Spleen (tissue), 11 donors: ENCODE measurements around the gene GRIA4. TPM values are rescaled to one million over a fixed set of nuclear protein-coding genes. Genes with fewer than 3 reads are reported as not detected.
"Not testable (repeated sequence)": the region's sequence is repeated elsewhere in the genome, so short reads cannot be mapped to it uniquely, and the experiment has no call there.

ENCODE experiments used
- DNase-seq: peaks from one replicate; pipeline ENCODE4 v3.0.0-alpha.2; 2020
- H3K27ac ChIP-seq, 8 donors: fragments of 200-600 bp; sonication (generic) in 7 of 8; 1 replicate in 4 of 8; 2 replicates in 4 of 8; pipeline versions ENCODE4 v1.5.0 to v1.8.0; 2016 to 2021; ENCODE audit warnings: inconsistent platforms in 4 of 8, mild to moderate bottlenecking in 4 of 8, moderate library complexity in 1 of 8
- H3K27me3 ChIP-seq, 7 donors: fragments of 200-600 bp; sonication (generic) in 6 of 7; replicated peaks in 1 of 7; 1 replicate in 4 of 7; 2 replicates in 3 of 7; pipeline versions ENCODE4 v1.5.0 to v1.8.0; 2016 to 2021; ENCODE audit warnings: inconsistent platforms in 3 of 7, mild to moderate bottlenecking in 1 of 7
- H3K36me3 ChIP-seq, 6 donors: fragments of 200-600 bp; sonication (generic) in 5 of 6; 1 replicate in 4 of 6; 2 replicates in 2 of 6; pipeline versions ENCODE4 v1.5.0 to v1.8.0; 2016 to 2021; ENCODE audit warnings: inconsistent platforms in 2 of 6
- H3K4me1 ChIP-seq, 6 donors: fragments of 200-600 bp; sonication (generic) in 5 of 6; 1 replicate in 3 of 6; 2 replicates in 3 of 6; pipeline versions ENCODE4 v1.5.0 to v1.8.0; 2016 to 2021; ENCODE audit warnings: inconsistent platforms in 3 of 6
- H3K4me3 ChIP-seq, 8 donors: fragments of 200-600 bp; sonication (generic) in 7 of 8; 1 replicate in 4 of 8; 2 replicates in 4 of 8; pipeline versions ENCODE4 v1.5.0 to v1.8.0; 2016 to 2021; ENCODE audit warnings: inconsistent platforms in 4 of 8, mild to moderate bottlenecking in 4 of 8, moderate library complexity in 2 of 8
- H3K9me3 ChIP-seq, 8 donors: fragments of 200-600 bp; sonication (generic) in 7 of 8; 1 replicate in 4 of 8; 2 replicates in 4 of 8; pipeline versions ENCODE4 v1.5.0 to v1.8.0; 2016 to 2021; ENCODE audit warnings: inconsistent platforms in 4 of 8
- CTCF ChIP-seq, 11 experiments: fragments of 200-600 bp in 7 of 11; fragments of 450-650 bp in 4 of 11; sonication (generic) in 4 of 11; IDR thresholded peaks in 8 of 11; conservative IDR thresholded peaks in 3 of 11; 1 replicate in 7 of 11; 2 replicates in 4 of 11; pipeline versions ENCODE4 v1.4.0 to v1.8.0; 2016 to 2021; ENCODE audit warnings: antibody characterized with exemption in 11 of 11, inconsistent platforms in 4 of 11, mild to moderate bottlenecking in 1 of 11
- POLR2A ChIP-seq, 3 donors: fragments of 450-650 bp; IDR thresholded peaks; one replicate each; pipeline ENCODE4 v1.5.1; 2017; ENCODE audit warnings: antibody characterized with exemption in 3 of 3, mild to moderate bottlenecking in 1 of 3
- POLR2AphosphoS5 ChIP-seq, 3 donors: sonication (generic); formaldehyde crosslinking; IDR thresholded peaks; one replicate each; pipeline ENCODE4 v1.5.1; 2017; ENCODE audit warnings: antibody characterized with exemption in 3 of 3
- WGBS, 5 donors: extraction: QIAGEN DNeasy Blood & Tissue Kit in 3 of 5; methylation state at CpG; one replicate each; pipeline versions ENCODE4 v1.1.5 to v1.1.7; 2013 to 2018; 5-methylcytosine and 5-hydroxymethylcytosine counted together
- intact Hi-C: fragments of 100-400 bp; cut with DNase I; formaldehyde crosslinking; loops from one replicate; pipeline ENCODE4 v1.15.0; 2023; ENCODE audit warnings: low total_unique reads
- polyA plus RNA-seq, 3 donors: library from polyadenylated mRNA; stranded (reverse); fragments of 200-250 nt; gene quantifications; one replicate each; pipeline ENCODE4 v1.2.1, GENCODE V29; 2013
- total RNA-seq, 7 donors: library from RNA; depleted of rRNA in 3 of 7; stranded (reverse); fragments of >200 nt in 3 of 7; fragmentation: NEBNext Ultra II Directional in 4 of 7; extraction: Animal tissue kit (Norgen Biotek cat#: 25700) in 4 of 7; gene quantifications; one replicate each; pipeline versions ENCODE4 v1.1.0 to v1.2.1, GENCODE V29; 2016 to 2021
- donor health status: healthy with polysubstance abuse.
- donor health status: DM: no; HTN: no; CAD: no; lungs with moderate emphysema.
- donor health status: DM: no; HTN: no; CAD: no.
- donor health status: Bipolar disorder and iron deficiency.
- donor health status: healthy.
- donor health status: DM: no; HTN: no; CAD: no.
- donor health status: DM: yes; HTN: yes; CAD: no.

Gene GRIA4
- total and polyA plus RNA-seq, 10 donors = not detected

DNA sequence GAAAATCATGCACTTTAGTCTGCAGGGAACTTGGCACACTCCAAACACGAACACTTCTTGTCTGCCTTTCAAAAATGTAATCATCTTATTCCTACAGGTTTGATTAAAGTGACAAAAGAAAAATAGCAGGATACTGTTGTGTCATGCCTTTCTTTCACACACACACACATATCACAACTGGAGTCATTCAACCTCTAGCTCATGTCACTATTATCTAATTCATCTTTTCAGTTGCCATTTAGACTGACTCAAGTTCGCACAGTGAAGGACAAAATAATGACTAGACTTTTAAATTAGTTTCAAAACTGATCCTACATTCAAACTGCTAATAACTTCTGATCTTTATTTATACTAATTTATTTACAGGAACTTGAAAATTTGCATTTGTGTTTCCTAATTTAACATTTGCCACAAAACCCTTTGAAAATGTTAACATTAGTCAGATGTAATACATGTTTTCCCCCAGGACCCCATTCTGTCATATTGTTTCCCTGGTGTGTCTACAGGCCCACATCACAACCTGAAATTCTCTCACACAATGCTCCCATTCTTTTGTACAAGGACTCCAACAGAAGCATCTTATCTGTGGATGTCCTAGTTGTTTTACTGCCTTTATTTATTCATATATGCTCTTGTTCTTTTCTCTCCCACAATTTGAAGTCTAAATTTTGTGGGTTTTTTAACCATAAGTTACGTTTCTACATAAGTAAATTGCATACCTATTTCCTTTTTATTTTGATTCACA lies 171.1 kb downstream of the GRIA4 start:
- H3K27ac ChIP-seq = no peak overlapping the region
- no peak for DNase-seq
- H3K4me3 ChIP-seq = no peak overlapping the region
- H3K4me1 ChIP-seq = no peaks in the 10 kb centered on the region
- intact Hi-C loops = no loop called here
- H3K27me3 ChIP-seq = no peaks in the 10 kb centered on the region
- WGBS, 5 donors = 56 to 76% (median 64%) methylated on average over 3 of the region's 3 CpGs
- TF ChIP-seq POLR2AphosphoS5 (IDR thresholded peaks at IDR 0.05) (no peak), CTCF (IDR thresholded peaks at IDR 0.05 in 8 of 11, conservative IDR thresholded peaks at IDR 0.05 in 3 of 11) (no peak), POLR2A (IDR thresholded peaks at IDR 0.05) (no peak)
- no peaks in the 10 kb centered on the region for H3K36me3 ChIP-seq
- H3K9me3 ChIP-seq = no peaks in the 10 kb centered on the region

GRCh38 chr11:105781807-105782206 lies 171.9 kb downstream of the GRIA4 start:
- intact Hi-C loops = no loop called here
- DNase-seq = no peak
- WGBS, 5 donors = 62 to 94% (median 83%) methylated on average over 1 of the region's 1 CpG
- no peak overlapping the region for H3K4me3 ChIP-seq
- no peaks in the 10 kb centered on the region for H3K36me3 ChIP-seq
- H3K27ac ChIP-seq = no peak overlapping the region
- H3K4me1 ChIP-seq = no peaks in the 10 kb centered on the region
- TF ChIP-seq CTCF (IDR thresholded peaks at IDR 0.05 in 8 of 11, conservative IDR thresholded peaks at IDR 0.05 in 3 of 11) (no peak), POLR2A (IDR thresholded peaks at IDR 0.05) (no peak), POLR2AphosphoS5 (IDR thresholded peaks at IDR 0.05) (no peak)
- H3K27me3 ChIP-seq = no peaks in the 10 kb centered on the region
- H3K9me3 ChIP-seq = no peaks in the 10 kb centered on the region

- intact Hi-C loops = no loop called here
- TF ChIP-seq CTCF (IDR thresholded peaks at IDR 0.05 in 8 of 11, conservative IDR thresholded peaks at IDR 0.05 in 3 of 11) (no peak), POLR2A (IDR thresholded peaks at IDR 0.05) (no peak), POLR2AphosphoS5 (IDR thresholded peaks at IDR 0.05) (no peak)
- H3K27me3 ChIP-seq = no peaks in the 10 kb centered on the region
- H3K4me1 ChIP-seq = no peaks in the 10 kb centered on the region
- H3K9me3 ChIP-seq = no peaks in the 10 kb centered on the region
- H3K4me3 ChIP-seq = no peak overlapping the region
- H3K27ac ChIP-seq = no peak overlapping the region
- DNase-seq = no peak
- 72 to 82% (median 79%) methylated on average over 2 of the region's 2 CpGs for WGBS, 5 donors
- no peaks in the 10 kb centered on the region for H3K36me3 ChIP-seq
These were observed 173.3 kb downstream of the GRIA4 start for GRCh38 chr11:105783216-105783615.

- WGBS, 5 donors = 87 to 98% (median 91%) methylated on average over 6 of the region's 6 CpGs
- H3K9me3 ChIP-seq, H3K27me3 ChIP-seq, intact Hi-C loops, H3K36me3 ChIP-seq, H3K4me1 ChIP-seq, H3K27ac ChIP-seq, H3K4me3 ChIP-seq: not testable (repeated sequence)
- DNase-seq = peak; percentile 33
These were observed 176.0 kb downstream of the GRIA4 start for GRCh38 chr11:105785850-105786249.
